Panc1 (cell line): Measurements from ENCODE around the gene MFSD6.

Experiments
- CTCF ChIP-seq: fragments of 450-650 bp; IDR thresholded peaks from 2 replicates; pipeline ENCODE4 v1.5.1; 2017; ENCODE audit warnings: mild to moderate bottlenecking
- POLR2AphosphoS5 ChIP-seq: IDR thresholded peaks from 2 replicates; pipeline ENCODE4 v1.6.1; 2012; ENCODE audit warnings: mild to moderate bottlenecking, low read depth, low read length, moderate library complexity
- REST ChIP-seq, 2 experiments: IDR thresholded peaks; 2 replicates each; pipeline ENCODE4 v1.6.1; 2011 to 2012; ENCODE audit warnings: low read depth in 2 of 2, control low read depth in 1 of 2, low read length in 1 of 2, mild to moderate bottlenecking in 1 of 2, moderate library complexity in 1 of 2; ENCODE audit not compliant: insufficient read depth in 1 of 2
- SIN3A ChIP-seq: IDR thresholded peaks from 2 replicates; pipeline ENCODE4 v1.6.1; 2012; ENCODE audit warnings: low read depth, mild to moderate bottlenecking, low read length, moderate library complexity, borderline replicate concordance; ENCODE audit not compliant: insufficient read depth
- TCF7L2 ChIP-seq: IDR thresholded peaks from 2 replicates; pipeline ENCODE4 v1.6.1; 2011; ENCODE audit warnings: mild to moderate bottlenecking, low read depth, low read length, inconsistent platforms

GRCh38 chr2:190527214-190527613 lies 119.1 kb downstream of the MFSD6 start:
- TF ChIP-seq CTCF (no peak), POLR2AphosphoS5 (no peak), REST (IDR thresholded peaks at IDR 0.05; ENCODE audit: insufficient read depth in 1 of 2, low read depth in 2 of 2, low read length in 1 of 2) (no peak), SIN3A (no peak), TCF7L2 (no peak)
